HG02678 (cell line): ENCODE results near the gene ADGRB2.
A peak's percentile ranks its signal among the peaks of the same experiment; 100 is the strongest.

Experiments
- ATAC-seq: cut with Tn5 transposase; IDR thresholded peaks from one replicate; pipeline ENCODE4 v1.9.1; 2021; ENCODE audit warnings: mild to moderate bottlenecking, moderate library complexity; ENCODE audit not compliant: unreplicated experiment

Gene ADGRB2

DNA sequence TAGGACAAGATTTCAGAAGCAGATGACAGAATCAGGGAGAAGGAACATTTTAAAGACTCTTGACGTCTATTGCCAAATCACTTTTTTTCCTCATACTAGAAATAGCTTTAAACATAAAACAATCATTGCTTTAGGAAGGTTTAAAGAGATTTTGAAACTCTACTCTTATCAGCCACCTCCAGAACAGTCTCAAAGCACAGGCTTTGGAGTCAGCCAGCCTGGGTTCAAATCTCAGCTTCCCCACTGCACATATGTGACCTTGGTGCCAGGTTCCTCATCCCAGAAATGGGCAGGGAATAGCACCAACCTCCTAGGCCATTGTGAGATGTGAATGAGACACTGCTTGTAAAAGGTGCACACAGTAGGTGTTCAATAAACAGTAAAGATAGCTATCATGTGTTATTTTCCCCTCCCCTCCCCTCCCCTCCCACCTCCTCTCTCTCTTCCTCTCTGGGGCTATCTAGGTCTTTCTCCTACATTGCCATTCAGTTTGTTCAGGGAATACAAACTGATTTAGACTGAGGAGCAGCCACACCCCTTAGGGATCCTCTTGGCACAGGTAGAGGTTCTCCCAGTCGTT lies 31.0 kb upstream of the ADGRB2 start:
- ATAC-seq: no peak

- ATAC-seq: no peak
Observed at GRCh38 chr1:31793586-31794285, 29.6 kb upstream of the ADGRB2 start.

DNA sequence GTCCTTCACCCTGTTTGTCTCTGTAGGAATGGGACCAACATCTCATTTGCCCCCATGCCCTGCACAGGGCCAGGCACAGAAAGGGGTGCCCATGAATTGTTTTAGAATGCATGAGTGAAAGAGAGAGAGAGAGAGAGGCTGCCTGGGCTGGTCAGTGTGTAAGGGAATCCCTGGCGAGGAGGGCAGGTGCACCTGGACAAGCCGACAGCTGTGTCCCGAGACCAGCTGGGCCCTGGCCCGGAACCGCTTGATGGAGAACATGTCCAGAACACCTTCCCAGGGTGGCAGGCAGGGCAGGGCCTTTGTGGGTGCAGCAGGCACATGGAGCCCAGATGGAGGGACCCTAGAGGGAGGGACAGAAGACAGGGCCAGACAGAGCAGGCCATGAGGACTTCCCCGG lies 28.9 kb upstream of the ADGRB2 start:
- no peak for ATAC-seq

- ATAC-seq: no peak
Observed at GRCh38 chr1:31792541-31792940, 28.4 kb upstream of the ADGRB2 start.

DNA sequence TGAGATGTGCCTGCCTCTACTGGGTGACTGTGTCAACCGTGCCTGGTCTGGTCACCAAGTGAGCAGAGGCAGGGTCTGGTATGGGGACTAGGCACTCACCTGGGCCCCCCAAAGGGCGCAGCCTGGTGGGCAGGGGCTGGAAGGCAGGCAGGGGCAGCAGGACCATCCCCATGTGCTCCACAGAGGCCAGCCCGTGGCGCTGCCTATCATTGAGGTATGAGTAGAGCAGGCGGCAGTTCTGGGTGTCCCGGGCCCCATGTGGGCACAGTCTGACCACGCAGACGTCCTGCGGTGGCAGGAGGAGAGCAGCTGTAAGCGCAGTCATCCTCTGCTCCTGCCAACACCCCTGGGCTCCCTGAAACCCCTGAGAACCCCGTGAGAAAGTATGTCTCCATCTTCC lies 28.0 kb upstream of the ADGRB2 start:
- no peak for ATAC-seq

DNA sequence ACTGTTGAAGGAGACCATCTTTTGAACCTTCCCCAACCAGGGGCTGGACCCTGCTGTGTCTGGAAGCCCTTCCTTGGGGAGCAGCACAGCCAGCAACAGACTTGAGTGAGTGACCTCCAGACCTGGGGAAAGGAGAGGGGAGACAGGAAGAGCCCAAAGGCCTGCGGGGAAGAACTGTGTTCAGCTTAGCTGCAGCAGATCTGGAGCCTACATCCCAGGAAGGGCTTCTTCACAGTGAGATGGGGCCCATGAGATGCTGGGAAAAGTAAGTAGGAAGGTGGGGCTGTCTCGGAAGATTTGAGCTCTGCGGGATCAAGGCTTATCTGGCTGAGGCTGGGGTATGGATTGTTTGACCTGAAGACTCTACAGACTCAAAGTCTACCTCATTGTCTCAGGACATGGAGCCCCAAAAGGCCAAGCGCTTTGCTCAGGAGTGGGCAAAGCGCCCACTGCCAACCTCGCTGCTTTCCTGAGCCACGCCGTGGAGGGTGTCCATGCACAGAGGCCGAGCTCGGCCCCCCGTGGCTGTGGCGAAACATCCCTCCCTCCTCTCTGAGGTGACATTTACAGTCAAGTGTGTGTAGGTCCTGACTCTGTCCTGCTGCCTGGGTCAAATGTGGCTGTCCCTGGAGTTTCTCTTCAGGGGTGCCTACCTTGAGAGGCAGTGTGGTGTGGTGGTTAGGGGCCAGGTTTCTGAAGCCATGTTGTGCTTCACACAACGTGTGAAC lies 27.2 kb upstream of the ADGRB2 start:
- no peak for ATAC-seq

GRCh38 chr1:31790641-31791091 lies 26.5 kb upstream of the ADGRB2 start:
- no peak for ATAC-seq

DNA sequence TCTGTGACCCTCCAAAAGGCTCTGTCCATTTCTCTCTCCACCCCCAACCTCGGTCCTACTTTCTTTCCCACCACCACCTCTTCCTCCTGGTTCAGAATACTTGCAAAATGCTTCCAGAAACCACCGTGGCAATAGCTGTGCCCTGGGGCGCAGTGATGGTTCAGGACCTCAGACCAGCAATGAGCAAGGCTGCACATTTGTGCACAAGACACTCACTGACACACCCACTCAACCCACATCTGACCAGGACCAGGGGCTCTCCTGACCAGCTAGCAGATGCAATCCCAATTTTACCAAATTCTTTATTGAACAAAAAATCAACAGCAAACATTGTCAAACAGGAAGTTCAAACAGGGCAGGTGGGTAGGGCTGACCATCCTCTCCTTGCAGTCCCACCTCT lies 26.0 kb upstream of the ADGRB2 start:
- no peak for ATAC-seq

- ATAC-seq: peak; percentile 51
Observed at GRCh38 chr1:31789259-31790065, 25.3 kb upstream of the ADGRB2 start.

- peak; percentile 20 for ATAC-seq
Observed at GRCh38 chr1:31788825-31789256, 24.7 kb upstream of the ADGRB2 start.

DNA sequence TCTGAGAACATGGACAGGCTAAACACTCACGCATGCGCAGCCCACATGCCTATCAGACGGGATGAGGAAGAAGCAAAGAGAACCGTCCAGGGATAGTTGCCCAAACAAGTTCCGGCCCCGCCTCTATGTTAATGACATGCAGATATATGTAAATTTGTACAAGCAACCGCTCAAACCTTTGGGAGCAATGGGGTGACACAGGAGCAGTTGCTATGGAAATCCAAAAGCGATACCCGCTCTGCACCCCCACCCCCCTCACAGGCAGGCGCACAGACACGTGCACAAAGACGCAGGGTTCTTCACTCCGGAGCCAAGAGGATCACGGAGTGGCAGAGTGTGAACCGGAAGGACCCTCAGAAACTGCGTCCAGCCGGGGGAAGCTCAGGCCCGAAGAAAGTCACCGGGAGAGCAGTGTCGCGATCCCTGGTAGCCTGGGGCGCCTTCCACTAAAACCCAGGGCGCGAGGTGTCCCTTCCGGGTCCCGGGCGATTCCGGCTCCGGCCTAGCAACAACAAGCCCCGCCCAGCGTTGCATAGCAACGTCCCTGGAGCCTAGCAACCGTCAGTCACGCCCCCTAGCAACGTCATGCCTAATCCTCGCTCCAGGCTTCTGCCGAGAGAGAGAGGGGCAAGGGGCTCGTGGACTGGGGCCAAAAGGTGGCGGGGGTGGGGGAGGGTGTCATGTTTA lies 24.1 kb upstream of the ADGRB2 start:
- peak; percentile 70 for ATAC-seq

GRCh38 chr1:31787786-31788137 lies 23.6 kb upstream of the ADGRB2 start:
- no peak for ATAC-seq

- ATAC-seq: no peak
Observed at GRCh38 chr1:31787261-31787660, 23.1 kb upstream of the ADGRB2 start.

- ATAC-seq: no peak
Observed at GRCh38 chr1:31786366-31787060, 22.4 kb upstream of the ADGRB2 start.

DNA sequence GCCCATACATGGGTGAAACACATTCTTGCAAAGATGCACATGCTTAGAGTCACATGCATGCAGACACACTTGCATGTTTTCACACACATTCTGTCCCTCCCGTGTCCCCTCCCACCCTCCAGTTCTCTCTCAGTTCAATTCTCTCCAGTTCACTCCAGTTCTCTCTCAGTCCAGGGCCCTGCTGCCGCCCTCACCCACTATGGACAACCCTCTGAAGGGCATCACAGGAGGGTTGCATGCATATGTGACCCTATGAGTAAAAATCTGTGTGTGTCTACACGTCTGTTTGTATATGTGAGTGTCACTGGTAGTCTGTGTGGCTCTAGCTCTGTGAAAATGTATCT lies 21.8 kb upstream of the ADGRB2 start:
- no peak for ATAC-seq

DNA sequence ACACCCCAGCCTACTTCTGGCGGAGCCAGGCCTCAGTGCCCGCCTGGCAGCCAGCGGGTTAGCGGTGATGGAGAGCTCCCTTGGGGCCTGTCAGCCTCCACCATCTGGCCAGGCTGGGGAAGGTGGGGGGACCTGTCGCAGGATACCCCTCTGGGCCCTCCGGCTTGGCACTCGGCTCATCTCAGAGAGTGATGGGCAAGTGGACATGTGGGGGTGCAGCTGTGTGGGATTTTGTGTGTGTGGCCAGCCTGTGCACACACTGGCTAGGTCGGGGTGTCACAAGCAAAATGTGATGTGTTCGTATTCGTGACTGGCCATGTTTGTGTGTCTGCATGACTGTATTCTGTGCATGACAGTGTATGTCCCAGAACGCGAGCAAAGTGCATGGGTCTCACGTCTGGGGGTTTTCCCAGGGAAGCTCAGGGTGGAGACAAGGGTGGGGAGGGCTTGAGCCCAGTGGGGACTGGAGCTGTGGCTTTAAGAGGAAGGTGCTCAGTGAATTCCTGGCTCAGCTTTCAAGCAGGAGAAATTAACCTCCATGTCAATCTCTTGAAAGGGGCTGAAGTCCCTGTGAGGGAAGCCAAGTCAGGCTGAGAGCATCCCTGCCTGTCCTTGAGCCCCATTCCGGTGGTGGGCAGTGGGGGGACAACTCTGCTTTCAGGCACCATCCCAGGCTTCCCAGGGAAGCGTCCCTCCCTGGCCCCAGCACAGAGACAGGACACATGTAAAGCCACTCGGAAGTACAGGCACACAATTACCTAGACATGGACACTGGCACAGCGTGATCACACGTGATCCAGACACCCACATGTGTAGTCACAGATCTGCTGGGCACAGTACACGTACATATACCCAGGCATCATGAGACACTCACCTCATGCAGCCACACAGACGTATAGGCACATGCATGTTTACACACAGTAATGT lies 21.1 kb upstream of the ADGRB2 start:
- ATAC-seq: no peak

DNA sequence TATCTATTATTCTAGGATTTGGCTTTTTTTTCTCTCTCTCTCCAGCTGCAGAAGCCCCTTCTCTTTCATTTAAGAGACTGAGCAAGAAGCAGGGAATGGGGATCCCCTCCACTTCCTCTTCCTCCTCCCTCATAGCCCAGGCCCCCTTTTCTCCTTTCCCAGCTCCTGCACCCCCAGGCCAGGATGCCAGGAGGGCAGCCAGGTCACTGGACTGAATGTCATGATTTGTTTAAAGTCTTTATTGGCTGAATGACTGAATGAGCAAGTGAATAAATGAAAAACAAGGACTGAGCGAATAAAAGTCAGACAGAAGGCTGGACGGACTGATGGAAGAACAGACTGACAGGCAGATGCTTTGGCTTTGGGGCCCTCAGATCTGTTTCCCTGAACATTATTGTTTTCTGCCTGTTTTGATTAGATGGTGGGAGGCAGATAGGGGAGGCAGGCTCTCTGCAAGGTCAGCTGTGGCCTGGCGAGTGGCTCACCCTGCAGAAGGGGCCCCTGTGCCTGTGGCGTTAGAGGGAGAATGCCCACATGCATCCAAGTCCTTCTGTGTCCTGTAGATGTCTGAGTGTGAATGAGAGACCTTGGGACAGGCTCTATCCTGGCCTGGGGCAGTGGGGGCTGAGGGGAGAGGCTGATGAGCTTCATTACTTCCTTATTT lies 20.3 kb upstream of the ADGRB2 start:
- ATAC-seq: no peak

- ATAC-seq: no peak
Observed at GRCh38 chr1:31783846-31784245, 19.7 kb upstream of the ADGRB2 start.
